Endothelial cell (in vitro differentiated cells): Measurements from ENCODE around the gene WWC1. TPM values are rescaled to one million over a fixed set of nuclear protein-coding genes. Genes with fewer than 3 reads are reported as not detected.

ENCODE experiments used
- DNase-seq: peaks from one replicate; pipeline ENCODE4 v3.0.0; 2021; ENCODE audit warnings: low spot score
- H3K27ac Mint-ChIP-seq: one replicate; pipeline ENCODE4 v1.8.0; 2021; ENCODE audit warnings: mixed read lengths, inconsistent platforms; ENCODE audit not compliant: unreplicated experiment
- H3K27me3 Mint-ChIP-seq: one replicate; pipeline ENCODE4 v1.8.0; 2021; ENCODE audit warnings: mild to moderate bottlenecking, moderate library complexity, mixed read lengths, inconsistent platforms; ENCODE audit not compliant: unreplicated experiment
- H3K36me3 Mint-ChIP-seq: one replicate; pipeline ENCODE4 v1.8.0; 2021; ENCODE audit warnings: mild to moderate bottlenecking, low read depth, mixed read lengths, inconsistent platforms; ENCODE audit not compliant: unreplicated experiment
- H3K4me1 Mint-ChIP-seq: one replicate; pipeline ENCODE4 v1.8.0; 2021; ENCODE audit warnings: mild to moderate bottlenecking, mixed read lengths, inconsistent platforms; ENCODE audit not compliant: unreplicated experiment
- H3K4me3 Mint-ChIP-seq: one replicate; pipeline ENCODE4 v1.8.0; 2021; ENCODE audit warnings: mild to moderate bottlenecking, mixed read lengths, inconsistent platforms; ENCODE audit not compliant: unreplicated experiment
- H3K9me3 Mint-ChIP-seq: one replicate; pipeline ENCODE4 v1.8.0; 2021; ENCODE audit warnings: mixed read lengths, inconsistent platforms; ENCODE audit not compliant: unreplicated experiment
- CTCF ChIP-seq: fragments of 200-600 bp; sonication (generic); IDR thresholded peaks from one replicate; pipeline ENCODE4 v1.5.0; 2021; ENCODE audit warnings: antibody characterized with exemption; ENCODE audit not compliant: unreplicated experiment
- total RNA-seq: library from RNA; stranded (reverse); fragmentation: NEBNext Ultra II Directional; extraction: Animal tissue kit (Norgen Biotek cat#: 25700); gene quantifications from one replicate; pipeline ENCODE4 v1.2.1, GENCODE V29; 2021; ENCODE audit not compliant: unreplicated experiment

The WWC1 gene
- total RNA-seq, 1 donor from 2014 or later: 1.1 TPM

GRCh38 chr5:168290902-168291341 is 523 bp upstream of the WWC1 start:
- Mint-ChIP-seq H3K4me1 (peaks cover 3% of the 10 kb centered on the region), H3K27ac (no peak overlapping the region), H3K27me3 (peaks cover 28% of the 10 kb centered on the region), H3K4me3 (peak overlapping the region; percentile 92), H3K36me3 (no peaks in the 10 kb centered on the region), H3K9me3 (no peaks in the 10 kb centered on the region)
- DNase-seq: no peak
- TF ChIP-seq CTCF: no peak

- no peak for TF ChIP-seq CTCF
- Mint-ChIP-seq H3K27me3 (peaks cover 28% of the 10 kb centered on the region), H3K9me3 (no peaks in the 10 kb centered on the region), H3K36me3 (no peaks in the 10 kb centered on the region), H3K4me3 (no peak overlapping the region), H3K4me1 (peaks cover 5% of the 10 kb centered on the region), H3K27ac (no peak overlapping the region)
- peak; percentile 35 for DNase-seq
Measured at GRCh38 chr5:168291964-168292785, 730 bp downstream of the WWC1 start.

GRCh38 chr5:168292786-168293696 is 1.6 kb downstream of the WWC1 start:
- no peak for DNase-seq
- H3K36me3 Mint-ChIP-seq: no peaks in the 10 kb centered on the region
- peaks cover 28% of the 10 kb centered on the region for H3K27me3 Mint-ChIP-seq
- TF ChIP-seq CTCF: no peak
- peak overlapping the region; percentile 38 for H3K4me3 Mint-ChIP-seq
- H3K9me3 Mint-ChIP-seq: no peaks in the 10 kb centered on the region
- peaks cover 5% of the 10 kb centered on the region for H3K4me1 Mint-ChIP-seq
- H3K27ac Mint-ChIP-seq: no peak overlapping the region

GRCh38 chr5:168295574-168296201 is 4.2 kb downstream of the WWC1 start:
- peak; percentile 60 for TF ChIP-seq CTCF
- peaks cover 23% of the 10 kb centered on the region for H3K27me3 Mint-ChIP-seq
- H3K4me1 Mint-ChIP-seq: peaks cover 5% of the 10 kb centered on the region
- peak overlapping the region; percentile 61 for H3K27ac Mint-ChIP-seq
- peak; percentile 62 for DNase-seq
- H3K9me3 Mint-ChIP-seq: no peaks in the 10 kb centered on the region
- no peaks in the 10 kb centered on the region for H3K36me3 Mint-ChIP-seq
- H3K4me3 Mint-ChIP-seq: no peak overlapping the region
